IMR-90 (cell line): ENCODE results near the gene ACTG2. TPM values are rescaled to one million over a fixed set of nuclear protein-coding genes. Genes with fewer than 3 reads are reported as not detected.

Experiments
- ATAC-seq: fragments of 200-7000 bp; cut with Tn5 transposase; 2 replicates; pipeline ENCODE4 v1.9.1; 2020; ENCODE audit warnings: low read depth, mild to moderate bottlenecking, moderate library complexity
- BruUV-seq: library from RNA; stranded (reverse); fragments of 400-500 nt; replicated peaks from 2 replicates; lab custom pipeline; 2021; lab: Mats Ljungman, UMichigan
- CTCF ChIA-PET: fragments of 300-600 bp; formaldehyde crosslinking; extraction: SDS; loops from one replicate; lab custom pipeline; 2021; ENCODE audit warnings: antibody characterized with exemption; lab: Yijun Ruan, JAX
- POLR2A ChIA-PET: fragments of 300-600 bp; sonication (Branson Sonifier 250); formaldehyde crosslinking; loops from one replicate; lab custom pipeline; 2022; ENCODE audit warnings: antibody characterized with exemption; ENCODE audit not compliant: unreplicated experiment; lab: Charles Lee
- DNase-seq: peaks from one replicate; pipeline ENCODE4 v3.0.0; 2013
- H2AFZ ChIP-seq: replicated peaks from 2 replicates; pipeline ENCODE3; 2013; ENCODE audit warnings: low read length, mild to moderate bottlenecking; ENCODE audit not compliant: poor library complexity
- H2AK5ac ChIP-seq: 2 replicates; pipeline ENCODE4 v1.6.1; 2013; ENCODE audit warnings: low read depth, low read length, inconsistent platforms
- H2AK9ac ChIP-seq: replicated peaks from 2 replicates; pipeline ENCODE3; 2013; ENCODE audit warnings: mild to moderate bottlenecking, low read depth, low read length, moderate library complexity; ENCODE audit not compliant: poor library complexity
- H2BK120ac ChIP-seq: 2 replicates; pipeline ENCODE4 v1.6.1; 2013; ENCODE audit warnings: low read depth, low read length, inconsistent platforms
- H2BK15ac ChIP-seq: 3 replicates; pipeline ENCODE4 v1.6.1; 2013; ENCODE audit warnings: low read depth, low read length, inconsistent platforms
- H2BK20ac ChIP-seq: 2 replicates; pipeline ENCODE4 v1.6.1; 2013; ENCODE audit warnings: low read depth, mild to moderate bottlenecking, inconsistent platforms, low read length, moderate library complexity
- H2BK5ac ChIP-seq: 2 replicates; pipeline ENCODE4 v1.6.1; 2013; ENCODE audit warnings: mild to moderate bottlenecking, low read depth, low read length, inconsistent platforms; ENCODE audit not compliant: poor library complexity, severe bottlenecking
- H3K14ac ChIP-seq: replicated peaks from 2 replicates; pipeline ENCODE4 v1.6.1; 2013; ENCODE audit warnings: low read depth, low read length, inconsistent platforms
- H3K18ac ChIP-seq: 2 replicates; pipeline ENCODE4 v1.6.1; 2013; ENCODE audit warnings: low read depth, low read length, control low read depth
- H3K23ac ChIP-seq: 2 replicates; pipeline ENCODE4 v1.6.1; 2013; ENCODE audit warnings: low read depth, low read length, inconsistent platforms
- H3K27ac ChIP-seq: 2 replicates; pipeline ENCODE4 v1.5.1; 2013; ENCODE audit warnings: mild to moderate bottlenecking, control low read depth, low read length; ENCODE audit not compliant: insufficient read depth
- H3K27me3 ChIP-seq: 2 replicates; pipeline ENCODE4 v1.6.1; 2013; ENCODE audit warnings: low read length; ENCODE audit not compliant: control insufficient read depth, insufficient read depth
- H3K36me3 ChIP-seq: 2 replicates; pipeline ENCODE4 v1.6.1; 2013; ENCODE audit warnings: low read length, mixed read lengths; ENCODE audit not compliant: control insufficient read depth, insufficient read depth
- H3K4ac ChIP-seq: 2 replicates; pipeline ENCODE4 v1.6.1; 2013; ENCODE audit warnings: low read depth, low read length, inconsistent platforms
- H3K4me1 ChIP-seq: 2 replicates; pipeline ENCODE4 v1.6.1; 2013; ENCODE audit warnings: low read length, mixed read lengths; ENCODE audit not compliant: control insufficient read depth, insufficient read depth
- H3K4me2 ChIP-seq: 2 replicates; pipeline ENCODE4 v1.6.1; 2013; ENCODE audit warnings: low read depth, mild to moderate bottlenecking, control low read depth, low read length, moderate library complexity
- H3K4me3 ChIP-seq: 2 replicates; pipeline ENCODE4 v1.5.1; 2013; ENCODE audit warnings: low read depth, mild to moderate bottlenecking, control low read depth, low read length, moderate library complexity; ENCODE audit not compliant: insufficient read depth
- H3K56ac ChIP-seq: 2 replicates; pipeline ENCODE4 v1.6.1; 2013; ENCODE audit warnings: low read length, inconsistent platforms; ENCODE audit not compliant: insufficient read depth; ENCODE audit errors: extremely low read depth
- H3K79me1 ChIP-seq, 2 experiments: 2 replicates each; pipeline ENCODE4 v1.6.1; 2013; ENCODE audit warnings: low read length in 2 of 2, inconsistent platforms in 1 of 2, low read depth in 1 of 2
- H3K9ac ChIP-seq: 2 replicates; pipeline ENCODE4 v1.6.1; 2013; ENCODE audit warnings: low read depth, low read length, control low read depth
- H3K9me1 ChIP-seq: 2 replicates; pipeline ENCODE4 v1.6.1; 2013; ENCODE audit warnings: low read length, inconsistent platforms; ENCODE audit not compliant: insufficient read depth
- H3K9me3 ChIP-seq: 2 replicates; pipeline ENCODE4 v1.6.1; 2013; ENCODE audit warnings: low read length; ENCODE audit not compliant: control insufficient read depth, insufficient read depth
- H4K20me1 ChIP-seq: 2 replicates; pipeline ENCODE4 v1.6.1; 2013; ENCODE audit warnings: low read length, inconsistent platforms; ENCODE audit not compliant: insufficient read depth
- H4K5ac ChIP-seq: 2 replicates; pipeline ENCODE4 v1.6.1; 2013; ENCODE audit warnings: mild to moderate bottlenecking, low read depth, low read length, control low read depth
- H4K8ac ChIP-seq, 2 experiments: 2 replicates each; pipeline ENCODE4 v1.6.1; 2013; ENCODE audit warnings: low read depth in 2 of 2, low read length in 2 of 2, control low read depth in 1 of 2, inconsistent platforms in 1 of 2
- H4K91ac ChIP-seq: 2 replicates; pipeline ENCODE4 v1.6.1; 2013; ENCODE audit warnings: low read depth, low read length, inconsistent platforms; ENCODE audit not compliant: insufficient read depth
- CHD1 ChIP-seq: IDR thresholded peaks from 2 replicates; pipeline ENCODE4 v1.6.1; 2012; ENCODE audit warnings: low read depth, low read length, improper control_type of control experiment
- FOS ChIP-seq: fragments of 150-350 bp; IDR thresholded peaks from 2 replicates; pipeline ENCODE4 v1.6.1; 2016; ENCODE audit warnings: low read depth, low read length
- MAFK ChIP-seq: IDR thresholded peaks from 2 replicates; pipeline ENCODE4 v1.6.1; 2012; ENCODE audit warnings: low read depth, low read length, improper control_type of control experiment
- NFE2L2 ChIP-seq: fragments of 150-350 bp; IDR thresholded peaks from 2 replicates; pipeline ENCODE4 v1.6.1; 2016; ENCODE audit warnings: low read depth, mild to moderate bottlenecking, low read length
- RCOR1 ChIP-seq: IDR thresholded peaks from 2 replicates; pipeline ENCODE4 v1.6.1; 2012; ENCODE audit warnings: mild to moderate bottlenecking, low read length, improper control_type of control experiment; ENCODE audit not compliant: insufficient replicate concordance
- WGBS, 2 experiments: methylation state at CpG; one replicate each; pipeline versions ENCODE4 v1.1.5 to v1.1.7; 2013; ENCODE audit warnings: missing lambda C conversion rate in 2 of 2; ENCODE audit not compliant: insufficient read length in 1 of 2; ENCODE audit errors: extremely low coverage in 2 of 2; 5-methylcytosine and 5-hydroxymethylcytosine counted together
- dilution Hi-C: fragments of 300-500 bp; cut with HindIII; formaldehyde crosslinking; loops from one replicate; pipeline ENCODE4 v1.14.3; 2018; ENCODE audit warnings: low sequenced_read_pairs; ENCODE audit not compliant: unreplicated experiment
- in situ Hi-C: fragments of 300-500 bp; cut with MboI; formaldehyde crosslinking; loops from 3 replicates; pipeline ENCODE4 v1.14.3; 2019; ENCODE audit warnings: low sequenced_read_pairs, inconsistent platforms, mixed read lengths
- intact Hi-C: fragments of 100-400 bp; cut with micrococcal nuclease; formaldehyde crosslinking; loops from 2 replicates; pipeline ENCODE4 v1.10.0; 2022
- polyA plus RNA-seq, 3 experiments: library from polyadenylated mRNA; depleted of rRNA; stranded (reverse); fragments of >200 nt; gene quantifications; 2 replicates each; pipeline ENCODE4 v1.2.3, GENCODE V29; 2012; ENCODE audit warnings: low replicate concordance in 1 of 3
- total RNA-seq: library from RNA; depleted of rRNA; stranded (reverse); fragments of >200 nt; gene quantifications from 2 replicates; pipeline ENCODE4 v1.2.3, GENCODE V29; 2012

The ACTG2 gene
- total and polyA plus RNA-seq, 2 of the 4 experiments (the other 2 are of a cell fraction) = 523 to 899 TPM

GRCh38 chr2:73891276-73891901, 1.4 kb upstream of the ACTG2 start:
- H3K4me2 ChIP-seq = no peak overlapping the region
- 0 out of 2 replicates have a peak overlapping the region, but pooled peaks have one; percentile 41 for H3K14ac ChIP-seq
- ATAC-seq (no peak), DNase-seq (no peak)
- peak overlapping the region; percentile 44 for H2AFZ ChIP-seq
- peaks cover 12 to 54% of the 10 kb centered on the region in 2 experiments; a peak in 3 of 4 replicates for H3K79me1 ChIP-seq
- H2BK5ac ChIP-seq = peak overlapping the region; percentile 45
- 0 out of 2 replicates have a peak overlapping the region, but pooled peaks have one; percentile 14 for H4K5ac ChIP-seq
- TF ChIP-seq FOS (no peak), CHD1 (no peak), RCOR1 (no peak), MAFK (no peak), NFE2L2 (no peak)
- H2BK15ac ChIP-seq = peak overlapping the region; percentile 87; the same call in 2 of the 3 replicates
- BruUV-seq = no TSS peak
- peak overlapping the region; percentile 88 for H2AK5ac ChIP-seq
- peaks cover 28% of the 10 kb centered on the region for H4K20me1 ChIP-seq
- H3K9ac ChIP-seq = no peak overlapping the region
- 98% methylated on average over 5 of the region's 5 CpGs; no CpG with 5 or more reads in 1 of the 2 experiments for WGBS, 2 experiments
- CTCF ChIA-PET = no interaction called here
- no peak overlapping the region; the same call in 1 of the 2 replicates for H3K27ac ChIP-seq
- H3K56ac ChIP-seq = no peak overlapping the region
- peak overlapping the region; percentile 60 for H2BK120ac ChIP-seq
- peaks cover 30% of the 10 kb centered on the region for H3K4me1 ChIP-seq
- H3K23ac ChIP-seq = 0 out of 2 replicates have a peak overlapping the region, but pooled peaks have one; percentile 12
- H4K8ac ChIP-seq = peak overlapping the region; percentile 11 to 86; a peak in 2 of 4 replicates
- peak overlapping the region; percentile 44 for H3K4ac ChIP-seq
- H3K9me1 ChIP-seq = peaks cover 29% of the 10 kb centered on the region
- H2AK9ac ChIP-seq = peak overlapping the region; percentile 87
- H3K36me3 ChIP-seq = peaks cover 5% of the 10 kb centered on the region
- intact Hi-C loops (no loop called here), in situ Hi-C loops (no loop called here), dilution Hi-C loops (no loop called here)
- peak overlapping the region; percentile 57 for H2BK20ac ChIP-seq
- no peaks in the 10 kb centered on the region for H3K9me3 ChIP-seq
- 0 out of 2 replicates have a peak overlapping the region, but pooled peaks have one; percentile 19 for H3K18ac ChIP-seq
- H4K91ac ChIP-seq = peak overlapping the region; percentile 47
- POLR2A ChIA-PET = no interaction called here
- H3K27me3 ChIP-seq = no peaks in the 10 kb centered on the region
- no peak overlapping the region for H3K4me3 ChIP-seq
